ENCODE data around the gene ACSL5.
"Not testable (repeated sequence)": the region's sequence is repeated elsewhere in the genome, so short reads cannot be mapped to it uniquely, and the experiment has no call there.

Gene ACSL5

GRCh38 chr10:112461029-112461887 is 87.3 kb downstream of the ACSL5 start:
- DNase-seq (ENCODE audit: low read depth): no peak

DNA sequence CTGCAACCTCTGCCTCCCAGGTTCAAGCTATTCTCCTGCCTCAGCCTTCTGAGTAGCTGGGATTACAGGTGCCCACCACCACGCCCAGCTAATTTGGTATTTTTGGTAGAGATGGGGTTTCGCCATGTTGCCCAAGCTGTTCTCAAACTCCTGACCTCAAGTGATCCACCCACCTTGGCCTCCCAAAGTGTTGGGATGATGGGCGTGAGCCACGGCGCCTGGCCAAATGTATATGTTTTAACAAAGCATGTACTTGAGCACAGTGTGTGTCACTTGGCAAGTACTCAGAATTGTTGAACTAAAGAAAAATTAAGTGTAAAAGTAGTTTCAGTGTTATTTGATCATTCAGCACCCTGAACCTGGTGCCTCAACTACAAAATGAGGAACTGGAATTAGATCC is 90.2 kb downstream of the ACSL5 start:
- not testable (repeated sequence) for DNase-seq (ENCODE audit: low read depth)

DNA sequence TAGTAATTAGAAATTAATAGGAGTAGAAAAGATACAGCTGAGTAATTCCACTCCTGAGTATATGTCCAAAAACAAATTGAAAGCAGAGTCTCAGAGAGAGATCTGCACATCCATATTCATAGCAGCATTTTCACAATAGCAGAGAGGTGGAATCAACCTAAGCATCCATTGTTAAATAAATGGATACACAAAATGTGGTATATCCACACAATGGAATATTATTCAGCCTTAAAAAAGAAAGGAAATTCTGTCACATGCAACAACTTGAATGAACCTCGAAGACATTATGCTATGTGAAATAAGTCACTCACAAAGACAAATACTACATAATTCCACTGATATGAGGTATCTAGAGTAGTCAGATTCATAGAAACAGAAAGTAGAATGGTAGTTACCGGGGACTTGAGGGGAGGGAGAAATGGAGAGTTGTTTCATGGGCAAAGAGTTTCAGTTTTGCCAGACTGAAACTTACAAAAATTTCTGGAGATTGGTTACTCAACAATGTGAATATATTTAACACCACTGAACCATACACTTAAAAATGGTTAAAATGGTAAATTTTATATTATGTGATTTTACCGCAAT is 91.5 kb downstream of the ACSL5 start:
- DNase-seq (ENCODE audit: low read depth): no peak

- DNase-seq (ENCODE audit: low read depth): no peak
Measured at GRCh38 chr10:112466802-112467201, 92.9 kb downstream of the ACSL5 start.

GRCh38 chr10:112467541-112468075 is 93.7 kb downstream of the ACSL5 start:
- no peak for DNase-seq (ENCODE audit: low read depth)

- no peak for DNase-seq (ENCODE audit: low read depth)
Measured at GRCh38 chr10:112471878-112472487, 98.1 kb downstream of the ACSL5 start.

DNA sequence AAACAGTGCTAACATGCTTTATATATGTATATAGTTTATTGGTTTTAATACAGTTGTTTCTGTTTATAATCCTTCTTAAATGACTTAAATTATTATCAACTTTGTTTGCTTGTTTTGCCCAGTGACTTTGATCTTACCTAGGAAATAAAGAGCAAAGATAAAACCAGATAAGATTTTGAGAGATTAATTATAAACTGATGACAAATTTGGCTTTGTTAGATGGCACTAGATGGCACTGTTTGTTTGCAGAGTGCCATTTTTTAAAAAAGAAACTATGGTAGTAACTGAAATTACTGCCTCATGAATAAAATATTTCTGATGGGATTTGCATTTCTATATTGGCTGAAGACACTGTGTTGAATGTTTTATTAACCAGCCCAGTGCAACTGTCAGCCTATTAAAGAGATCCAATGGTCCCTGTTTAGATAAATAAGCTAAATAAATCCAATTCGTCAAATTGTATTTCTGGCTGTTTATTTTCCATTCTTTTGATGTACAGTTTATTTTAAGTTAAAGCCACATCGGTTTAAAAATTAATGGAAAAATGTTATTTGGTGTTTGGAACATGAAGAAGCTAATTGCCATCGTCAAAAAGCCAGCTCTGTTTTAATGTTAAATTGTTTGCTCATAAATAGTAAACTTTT is 101.8 kb downstream of the ACSL5 start:
- no peak for DNase-seq (ENCODE audit: low read depth)
